ENCODE measurements around the gene AP4S1.

The AP4S1 gene

DNA sequence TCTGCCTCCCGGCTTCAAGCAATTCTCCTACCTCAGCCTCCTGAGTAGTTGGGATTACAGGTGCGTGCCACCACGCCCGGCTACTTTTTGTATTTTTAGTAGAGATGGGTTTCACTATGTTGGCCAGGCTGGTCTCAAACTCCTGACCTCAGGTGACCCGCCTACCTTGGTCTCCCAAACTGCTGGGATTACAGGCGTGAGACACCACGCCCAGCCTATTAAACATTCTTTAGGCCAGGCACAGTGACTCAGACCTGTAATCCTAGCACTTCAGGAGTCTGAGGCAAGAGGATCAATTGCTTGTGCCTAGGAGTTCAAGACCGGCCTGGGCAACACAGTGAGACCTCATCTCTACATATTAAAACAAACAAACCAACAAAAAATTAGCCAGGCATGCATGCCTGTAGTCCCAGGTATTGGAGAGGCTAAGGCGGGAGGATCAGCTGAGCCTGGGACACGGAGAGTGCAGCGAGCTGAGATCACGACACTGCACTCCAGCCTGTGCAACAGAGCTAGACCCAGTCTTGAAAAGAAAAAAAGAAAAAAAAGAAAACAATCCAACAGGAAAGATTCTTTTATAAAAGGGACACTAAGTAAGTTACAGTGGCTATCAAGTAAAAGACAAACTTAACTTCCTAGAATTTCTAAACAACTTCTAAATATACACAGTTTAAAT lies 111.9 kb downstream of the AP4S1 start:
- Histone ChIP-seq H3K4me1 (no peaks in the 10 kb centered on the region), H3K4me2 (ENCODE audit: low read length) (no peak overlapping the region), H3K79me2 (no peaks in the 10 kb centered on the region), H3K9me3 (ENCODE audit: control insufficient read depth, low read length) (no peaks in the 10 kb centered on the region), H3K4me3 (ENCODE audit: low read depth, low read length) (no peak overlapping the region), H2AFZ (no peak overlapping the region), H3K27ac (no peak overlapping the region), H3K27me3 (ENCODE audit: control insufficient read depth, insufficient read depth, low read length) (no peaks in the 10 kb centered on the region), H3K36me3 (ENCODE audit: control insufficient read depth, insufficient read depth, low read length) (no peaks in the 10 kb centered on the region), H3K9ac (no peak overlapping the region)
- TF ChIP-seq, protein P1, sequence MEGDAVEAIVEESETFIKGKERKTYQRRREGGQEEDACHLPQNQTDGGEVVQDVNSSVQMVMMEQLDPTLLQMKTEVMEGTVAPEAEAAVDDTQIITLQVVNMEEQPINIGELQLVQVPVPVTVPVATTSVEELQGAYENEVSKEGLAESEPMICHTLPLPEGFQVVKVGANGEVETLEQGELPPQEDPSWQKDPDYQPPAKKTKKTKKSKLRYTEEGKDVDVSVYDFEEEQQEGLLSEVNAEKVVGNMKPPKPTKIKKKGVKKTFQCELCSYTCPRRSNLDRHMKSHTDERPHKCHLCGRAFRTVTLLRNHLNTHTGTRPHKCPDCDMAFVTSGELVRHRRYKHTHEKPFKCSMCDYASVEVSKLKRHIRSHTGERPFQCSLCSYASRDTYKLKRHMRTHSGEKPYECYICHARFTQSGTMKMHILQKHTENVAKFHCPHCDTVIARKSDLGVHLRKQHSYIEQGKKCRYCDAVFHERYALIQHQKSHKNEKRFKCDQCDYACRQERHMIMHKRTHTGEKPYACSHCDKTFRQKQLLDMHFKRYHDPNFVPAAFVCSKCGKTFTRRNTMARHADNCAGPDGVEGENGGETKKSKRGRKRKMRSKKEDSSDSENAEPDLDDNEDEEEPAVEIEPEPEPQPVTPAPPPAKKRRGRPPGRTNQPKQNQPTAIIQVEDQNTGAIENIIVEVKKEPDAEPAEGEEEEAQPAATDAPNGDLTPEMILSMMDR (IDR thresholded peaks at IDR 0.05), result no peak

DNA sequence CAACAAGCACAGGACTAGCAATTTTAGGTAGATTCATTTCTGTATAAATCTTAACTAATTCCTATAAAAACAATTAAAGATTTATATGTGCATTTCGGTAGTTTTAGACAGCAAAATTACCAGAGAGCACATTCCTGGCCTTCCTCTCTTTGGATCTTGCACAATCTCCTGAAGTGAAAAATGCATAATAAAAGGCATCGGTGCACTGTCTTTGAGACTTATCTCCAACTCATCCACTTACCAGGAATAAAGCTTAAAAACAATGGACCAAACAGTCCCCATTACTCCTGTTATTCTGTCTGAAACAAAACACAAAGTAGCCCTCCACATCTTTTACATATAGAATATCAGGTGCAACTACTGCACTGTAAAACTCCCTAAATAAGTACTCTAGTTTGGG lies 112.9 kb downstream of the AP4S1 start:
- H3K9ac ChIP-seq, result no peak overlapping the region
- no peaks in the 10 kb centered on the region for H3K79me2 ChIP-seq
- no peaks in the 10 kb centered on the region for H3K36me3 ChIP-seq (ENCODE audit: control insufficient read depth, insufficient read depth, low read length)
- peaks cover 3% of the 10 kb centered on the region for H3K4me1 ChIP-seq
- no peaks in the 10 kb centered on the region for H3K9me3 ChIP-seq (ENCODE audit: control insufficient read depth, low read length)
- H3K4me3 ChIP-seq (ENCODE audit: low read depth, low read length), result no peak overlapping the region
- H3K27me3 ChIP-seq (ENCODE audit: control insufficient read depth, insufficient read depth, low read length), result no peaks in the 10 kb centered on the region
- no peak overlapping the region for H2AFZ ChIP-seq
- H3K4me2 ChIP-seq (ENCODE audit: low read length), result no peak overlapping the region
- TF ChIP-seq, protein P1 (IDR thresholded peaks at IDR 0.05), result no peak
- no peak overlapping the region for H3K27ac ChIP-seq

DNA sequence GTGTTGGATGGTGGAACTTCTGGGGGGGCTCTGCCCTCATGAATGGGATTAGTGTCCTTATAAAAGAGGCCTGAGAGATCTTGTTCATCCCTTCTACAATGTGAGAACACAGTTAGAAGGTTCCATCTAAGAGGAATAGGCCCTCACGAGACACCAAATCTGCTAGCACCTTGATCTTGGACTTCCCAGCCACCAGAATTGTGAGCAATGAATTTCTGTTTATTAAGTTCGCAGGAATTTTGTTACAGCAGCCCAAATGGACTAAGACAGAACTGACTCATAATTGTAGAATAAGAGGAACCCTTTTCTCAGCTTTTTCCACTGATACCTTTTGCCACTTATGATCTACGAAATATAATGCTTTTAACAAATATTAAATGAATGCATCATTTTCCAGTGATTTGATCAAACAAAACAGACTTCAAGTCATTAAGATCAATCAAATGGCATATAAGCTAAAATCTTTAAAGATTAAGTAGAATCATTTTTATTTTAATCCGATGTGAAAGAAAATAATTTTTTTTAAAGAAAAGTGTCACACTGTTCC lies 113.9 kb downstream of the AP4S1 start:
- no peak overlapping the region for H3K27ac ChIP-seq
- H2AFZ ChIP-seq, result no peak overlapping the region
- H3K4me1 ChIP-seq, result peaks cover 3% of the 10 kb centered on the region
- H3K9ac ChIP-seq, result no peak overlapping the region
- H3K36me3 ChIP-seq (ENCODE audit: control insufficient read depth, insufficient read depth, low read length), result no peaks in the 10 kb centered on the region
- no peaks in the 10 kb centered on the region for H3K79me2 ChIP-seq
- H3K4me3 ChIP-seq (ENCODE audit: low read depth, low read length), result no peak overlapping the region
- no peaks in the 10 kb centered on the region for H3K27me3 ChIP-seq (ENCODE audit: control insufficient read depth, insufficient read depth, low read length)
- H3K4me2 ChIP-seq (ENCODE audit: low read length), result no peak overlapping the region
- no peaks in the 10 kb centered on the region for H3K9me3 ChIP-seq (ENCODE audit: control insufficient read depth, low read length)
- TF ChIP-seq, protein P1 (IDR thresholded peaks at IDR 0.05), result no peak

DNA sequence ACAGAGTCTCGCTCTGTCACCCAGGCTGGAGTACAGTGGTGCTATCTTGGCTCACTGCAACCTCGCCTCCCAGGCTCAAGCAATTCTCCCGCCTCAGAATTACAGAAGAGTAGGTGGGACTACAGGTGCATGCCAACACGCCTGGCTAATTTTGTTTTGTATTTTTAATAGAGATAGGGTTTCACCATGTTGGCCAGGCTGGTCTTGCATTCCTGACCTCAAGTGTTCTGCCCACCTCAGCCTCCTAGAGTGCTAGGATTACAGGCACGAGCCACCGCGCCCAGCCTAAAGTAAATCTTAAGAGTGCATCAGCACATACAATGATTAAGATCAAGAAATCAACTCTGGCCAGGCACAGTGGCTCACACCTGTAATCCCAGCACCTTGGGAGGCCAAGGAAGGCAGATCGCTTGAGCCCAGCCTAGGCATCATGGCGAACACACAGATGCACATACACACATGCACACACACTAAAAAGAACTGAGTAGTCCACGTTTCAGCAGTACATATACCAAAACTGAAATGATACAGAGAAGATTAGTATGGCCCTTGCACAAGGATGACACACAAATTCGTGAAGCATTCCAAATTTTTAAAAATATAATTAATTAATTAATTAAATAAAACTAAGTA lies 117.1 kb downstream of the AP4S1 start:
- H3K27me3 ChIP-seq (ENCODE audit: control insufficient read depth, insufficient read depth, low read length), result no peaks in the 10 kb centered on the region
- H3K9me3 ChIP-seq (ENCODE audit: control insufficient read depth, low read length), result no peaks in the 10 kb centered on the region
- TF ChIP-seq, protein P1 (IDR thresholded peaks at IDR 0.05), result no peak
- H3K4me1 ChIP-seq, result peaks cover 3% of the 10 kb centered on the region
- no peak overlapping the region for H3K4me2 ChIP-seq (ENCODE audit: low read length)
- no peaks in the 10 kb centered on the region for H3K36me3 ChIP-seq (ENCODE audit: control insufficient read depth, insufficient read depth, low read length)
- H3K9ac ChIP-seq, result no peak overlapping the region
- no peak overlapping the region for H3K4me3 ChIP-seq (ENCODE audit: low read depth, low read length)
- no peak overlapping the region for H3K27ac ChIP-seq
- no peak overlapping the region for H2AFZ ChIP-seq
- no peaks in the 10 kb centered on the region for H3K79me2 ChIP-seq
